GM06990 (cell line): Measurements from ENCODE around the gene FZD1.
A peak's percentile ranks its signal among the peaks of the same experiment; 100 is the strongest.

Source experiments
- DNase-seq: peaks from one replicate; pipeline ENCODE4 v3.0.0-alpha.2; 2011; ENCODE audit not compliant: insufficient read length; ENCODE audit errors: extremely low read depth
- H3K27me3 ChIP-seq: replicated peaks from 2 replicates; pipeline ENCODE4 v1.6.0; 2011; ENCODE audit warnings: low read length; ENCODE audit not compliant: control insufficient read depth, insufficient read depth
- H3K36me3 ChIP-seq: 2 replicates; pipeline ENCODE4 v1.5.1; 2011; ENCODE audit warnings: low read length; ENCODE audit not compliant: control insufficient read depth, insufficient read depth
- H3K4me3 ChIP-seq: replicated peaks from 2 replicates; pipeline ENCODE4 v1.5.1; 2011; ENCODE audit warnings: low read depth, mild to moderate bottlenecking, control low read depth, low read length
- TF ChIP-seq, protein P1 (sequence below): IDR thresholded peaks from 2 replicates; pipeline ENCODE4 v1.5.1; 2011; ENCODE audit warnings: low read length, control low read depth, mild to moderate bottlenecking, inconsistent platforms; ENCODE audit not compliant: insufficient read depth, poor library complexity, severe bottlenecking

Gene FZD1

DNA sequence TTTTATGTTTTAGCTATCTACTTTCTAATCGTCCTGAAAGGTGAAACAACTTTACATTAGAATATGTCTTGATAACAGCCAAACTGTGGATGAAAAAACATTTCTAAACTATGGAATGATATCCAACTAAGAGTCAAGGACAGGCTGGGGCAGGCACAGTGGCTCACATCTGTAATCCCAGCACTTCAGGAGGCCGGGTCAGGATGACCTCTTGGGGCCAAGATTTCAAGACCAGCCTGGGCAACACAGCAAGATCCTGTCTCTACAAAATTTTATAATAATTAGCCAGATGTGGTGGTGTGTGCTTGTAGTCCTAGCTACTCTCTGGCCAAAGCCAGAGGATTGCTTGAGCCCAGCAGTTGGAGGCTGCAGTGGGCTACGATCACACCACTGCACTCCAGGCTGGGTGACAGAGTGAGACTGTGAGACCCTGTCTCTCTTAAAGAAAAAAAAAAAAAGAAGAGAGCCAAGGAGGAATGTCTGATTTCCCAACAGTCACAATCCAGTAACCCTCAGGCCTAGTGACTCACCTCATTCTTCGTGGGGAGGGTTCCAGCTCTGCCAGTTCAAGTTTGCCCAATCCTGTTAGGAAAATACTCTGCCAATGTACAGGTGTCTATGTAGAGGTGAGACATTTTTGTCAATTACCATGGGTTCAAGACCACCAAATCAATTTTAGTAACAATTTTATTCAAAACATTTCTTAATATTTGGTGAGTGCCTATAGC, 14.6 kb upstream of the FZD1 start:
- no peaks in the 10 kb centered on the region for H3K27me3 ChIP-seq
- H3K4me3 ChIP-seq = no peak overlapping the region
- no peaks in the 10 kb centered on the region for H3K36me3 ChIP-seq
- DNase-seq = no peak
- TF ChIP-seq, protein P1, sequence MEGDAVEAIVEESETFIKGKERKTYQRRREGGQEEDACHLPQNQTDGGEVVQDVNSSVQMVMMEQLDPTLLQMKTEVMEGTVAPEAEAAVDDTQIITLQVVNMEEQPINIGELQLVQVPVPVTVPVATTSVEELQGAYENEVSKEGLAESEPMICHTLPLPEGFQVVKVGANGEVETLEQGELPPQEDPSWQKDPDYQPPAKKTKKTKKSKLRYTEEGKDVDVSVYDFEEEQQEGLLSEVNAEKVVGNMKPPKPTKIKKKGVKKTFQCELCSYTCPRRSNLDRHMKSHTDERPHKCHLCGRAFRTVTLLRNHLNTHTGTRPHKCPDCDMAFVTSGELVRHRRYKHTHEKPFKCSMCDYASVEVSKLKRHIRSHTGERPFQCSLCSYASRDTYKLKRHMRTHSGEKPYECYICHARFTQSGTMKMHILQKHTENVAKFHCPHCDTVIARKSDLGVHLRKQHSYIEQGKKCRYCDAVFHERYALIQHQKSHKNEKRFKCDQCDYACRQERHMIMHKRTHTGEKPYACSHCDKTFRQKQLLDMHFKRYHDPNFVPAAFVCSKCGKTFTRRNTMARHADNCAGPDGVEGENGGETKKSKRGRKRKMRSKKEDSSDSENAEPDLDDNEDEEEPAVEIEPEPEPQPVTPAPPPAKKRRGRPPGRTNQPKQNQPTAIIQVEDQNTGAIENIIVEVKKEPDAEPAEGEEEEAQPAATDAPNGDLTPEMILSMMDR = no peak

DNA sequence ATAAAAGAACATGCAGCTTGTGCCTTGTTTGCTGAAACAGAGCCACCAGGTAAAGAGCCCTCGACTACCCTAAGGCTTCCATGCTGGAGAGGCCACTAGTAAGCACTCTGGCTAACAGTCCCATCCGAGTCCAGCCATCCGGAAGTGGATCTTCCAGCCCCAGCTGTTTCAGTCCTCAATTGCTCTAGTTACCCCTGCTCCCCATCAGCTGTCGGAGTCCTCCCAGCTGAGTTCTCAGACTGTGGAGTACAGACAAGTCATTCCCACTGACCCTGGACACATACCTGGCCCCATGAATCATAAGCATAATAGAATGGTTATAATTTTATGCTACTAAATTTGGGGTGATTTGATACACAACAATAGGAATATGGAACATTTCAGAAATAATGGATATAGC, 13.5 kb upstream of the FZD1 start:
- DNase-seq = no peak
- TF ChIP-seq, protein P1 = no peak
- Histone ChIP-seq H3K36me3 (no peaks in the 10 kb centered on the region), H3K4me3 (no peak overlapping the region), H3K27me3 (no peaks in the 10 kb centered on the region)

DNA sequence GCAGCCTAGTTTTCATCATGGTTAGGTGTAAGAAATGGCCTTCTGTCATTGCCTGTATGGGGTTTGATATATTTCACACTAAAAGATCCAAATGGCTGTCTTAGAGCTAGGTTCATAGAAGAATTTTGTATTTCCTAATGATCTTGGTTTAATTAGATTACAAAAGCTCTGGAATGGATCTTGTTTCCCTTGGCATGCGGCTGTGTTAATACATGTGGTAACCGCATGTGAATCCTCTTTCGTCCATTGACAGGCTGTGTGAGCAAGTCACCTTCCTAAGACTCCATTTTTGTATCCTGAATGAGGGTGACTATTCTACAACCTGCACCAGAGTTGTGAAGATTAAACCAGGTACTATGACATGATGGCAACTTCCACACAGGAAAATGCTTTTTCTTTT, 12.4 kb upstream of the FZD1 start:
- Histone ChIP-seq H3K4me3 (no peak overlapping the region), H3K27me3 (no peaks in the 10 kb centered on the region), H3K36me3 (no peaks in the 10 kb centered on the region)
- TF ChIP-seq, protein P1 = no peak
- no peak for DNase-seq

DNA sequence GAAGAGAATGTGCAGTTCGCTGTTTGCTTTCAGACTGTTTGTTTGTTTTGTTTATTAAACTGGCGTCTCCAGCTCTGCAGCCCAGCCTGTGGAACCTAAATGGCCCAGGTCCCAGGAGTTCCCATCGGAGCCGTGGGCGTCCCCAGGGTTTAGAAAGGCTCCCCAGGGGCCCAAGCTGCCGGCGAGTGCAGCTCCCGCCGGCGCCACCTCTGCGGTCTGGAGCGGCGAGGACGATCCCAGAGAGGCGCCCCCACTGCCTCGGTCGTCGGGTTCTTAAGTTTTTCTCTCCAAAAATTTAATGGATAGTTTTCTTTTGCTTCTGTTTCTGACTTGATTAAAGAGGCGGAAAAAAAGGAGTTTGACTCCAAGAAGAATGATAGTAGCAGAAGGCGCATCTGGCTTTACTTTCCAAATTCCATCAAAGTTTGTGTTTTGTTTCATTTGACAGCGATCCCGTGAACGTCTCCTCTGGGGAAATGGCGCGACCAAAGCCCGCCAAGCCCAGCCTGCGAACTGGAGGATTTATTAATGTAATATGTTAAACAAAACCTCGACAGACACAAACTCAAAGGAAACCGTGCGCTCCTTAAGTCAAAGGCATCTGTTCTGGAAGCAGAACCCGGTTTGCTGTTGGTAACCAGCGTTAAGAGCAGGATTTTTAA, 718 bp upstream of the FZD1 start:
- DNase-seq = peak; percentile 15
- TF ChIP-seq, protein P1 = no peak

DNA sequence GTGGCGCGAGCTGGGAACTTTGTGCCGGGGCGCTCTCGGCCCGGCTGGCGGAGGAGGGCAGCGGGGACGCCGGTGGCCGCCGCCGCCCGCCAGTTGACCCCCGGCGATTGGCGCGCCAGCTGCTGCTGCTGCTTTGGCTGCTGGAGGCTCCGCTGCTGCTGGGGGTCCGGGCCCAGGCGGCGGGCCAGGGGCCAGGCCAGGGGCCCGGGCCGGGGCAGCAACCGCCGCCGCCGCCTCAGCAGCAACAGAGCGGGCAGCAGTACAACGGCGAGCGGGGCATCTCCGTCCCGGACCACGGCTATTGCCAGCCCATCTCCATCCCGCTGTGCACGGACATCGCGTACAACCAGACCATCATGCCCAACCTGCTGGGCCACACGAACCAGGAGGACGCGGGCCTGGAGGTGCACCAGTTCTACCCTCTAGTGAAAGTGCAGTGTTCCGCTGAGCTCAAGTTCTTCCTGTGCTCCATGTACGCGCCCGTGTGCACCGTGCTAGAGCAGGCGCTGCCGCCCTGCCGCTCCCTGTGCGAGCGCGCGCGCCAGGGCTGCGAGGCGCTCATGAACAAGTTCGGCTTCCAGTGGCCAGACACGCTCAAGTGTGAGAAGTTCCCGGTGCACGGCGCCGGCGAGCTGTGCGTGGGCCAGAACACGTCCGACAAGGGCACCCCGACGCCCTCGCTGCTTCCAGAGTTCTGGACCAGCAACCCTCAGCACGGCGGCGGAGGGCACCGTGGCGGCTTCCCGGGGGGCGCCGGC, 870 bp downstream of the FZD1 start:
- Histone ChIP-seq H3K27me3 (no peaks in the 10 kb centered on the region), H3K4me3 (peak overlapping the region; percentile 67), H3K36me3 (no peaks in the 10 kb centered on the region)
- TF ChIP-seq, protein P1 = no peak
- DNase-seq = peak; percentile 70

More for the DNA sequence above, 718 bp upstream of the FZD1 start:
- Histone ChIP-seq H3K27me3 (no peaks in the 10 kb centered on the region), H3K36me3 (no peaks in the 10 kb centered on the region), H3K4me3 (peak overlapping the region; percentile 67)
